ENCODE measurements around the gene ZFC3H1.

GRCh38 chr12:71671816-71672215, 8.2 kb upstream of the ZFC3H1 start:
- TF ChIP-seq POLR2A (IDR thresholded peaks at IDR 0.05; ENCODE audit: low read depth, low read length): no peak
- no peak for TF ChIP-seq SPI1 (IDR thresholded peaks at IDR 0.05; ENCODE audit: low read depth, low read length)

Data from GM12891 (cell line).